Measurements from ENCODE around the gene HRG. TPM values are rescaled to one million over a fixed set of nuclear protein-coding genes. Genes with fewer than 3 reads are reported as not detected.

Gene HRG
- polyA plus RNA-seq, 1 of the 3 experiments (the other 2 are of a cell fraction): not detected

DNA sequence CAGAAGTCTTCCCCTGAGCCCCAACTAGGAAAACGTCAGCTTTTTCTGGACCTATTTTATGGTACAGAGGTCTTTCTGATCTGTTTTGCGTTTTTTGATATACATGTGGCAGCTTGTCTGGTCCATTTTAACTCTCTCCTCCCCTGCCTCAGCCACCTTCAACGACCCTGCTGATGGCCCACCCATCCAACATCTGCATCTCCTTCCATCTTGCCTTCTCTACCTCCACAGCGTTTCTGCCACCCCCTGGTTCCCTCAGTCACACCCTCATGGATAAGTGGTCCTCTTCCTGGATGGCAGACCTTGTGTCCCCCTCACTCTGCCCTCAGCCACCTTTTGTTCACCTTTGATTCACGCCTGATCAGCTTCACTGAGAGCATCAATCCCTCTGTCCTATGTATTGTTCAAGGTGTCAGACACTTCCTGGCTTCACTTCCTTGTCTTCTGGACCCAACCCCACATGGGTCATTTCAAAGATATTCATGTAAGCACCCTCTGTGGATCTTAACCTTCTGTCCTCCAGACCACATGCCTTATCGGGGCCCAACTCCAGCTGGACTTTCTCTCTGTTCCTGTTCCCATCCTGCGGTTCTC, 39.5 kb upstream of the HRG start:
- Histone ChIP-seq H3K79me2 (ENCODE audit: insufficient read depth) (no peaks in the 10 kb centered on the region), H3K9me2 (no peaks in the 10 kb centered on the region), H3F3A (replicated peaks; ENCODE audit: insufficient read depth) (no peaks in the 10 kb centered on the region), H3K9ac (no peak overlapping the region), H3K27me3 (ENCODE audit: insufficient read depth) (peaks cover 12% of the 10 kb centered on the region; the same call in 1 of the 2 replicates), H3K4me1 (ENCODE audit: control insufficient read depth in 1 of 2, insufficient read depth in 2 of 2, low read depth in 1 of 2, low read length in 1 of 2) (no peaks in the 10 kb centered on the region), H2AFZ (ENCODE audit: low read depth) (no peak overlapping the region), H3K4me3 (ENCODE audit: low read depth in 2 of 2, low read length in 1 of 2) (no peak overlapping the region), H3K36me3 (replicated peaks in 1 of 2; ENCODE audit: control insufficient read depth in 1 of 2, insufficient read depth in 2 of 2, low read length in 1 of 2) (no peaks in the 10 kb centered on the region), H4K20me1 (ENCODE audit: insufficient read depth) (no peaks in the 10 kb centered on the region), H3K27ac (ENCODE audit: low read depth in 2 of 2, low read length in 1 of 2) (no peak overlapping the region), H3K4me2 (no peak overlapping the region), H3K9me3 (no peaks in the 10 kb centered on the region)
- TF ChIP-seq, protein P1, sequence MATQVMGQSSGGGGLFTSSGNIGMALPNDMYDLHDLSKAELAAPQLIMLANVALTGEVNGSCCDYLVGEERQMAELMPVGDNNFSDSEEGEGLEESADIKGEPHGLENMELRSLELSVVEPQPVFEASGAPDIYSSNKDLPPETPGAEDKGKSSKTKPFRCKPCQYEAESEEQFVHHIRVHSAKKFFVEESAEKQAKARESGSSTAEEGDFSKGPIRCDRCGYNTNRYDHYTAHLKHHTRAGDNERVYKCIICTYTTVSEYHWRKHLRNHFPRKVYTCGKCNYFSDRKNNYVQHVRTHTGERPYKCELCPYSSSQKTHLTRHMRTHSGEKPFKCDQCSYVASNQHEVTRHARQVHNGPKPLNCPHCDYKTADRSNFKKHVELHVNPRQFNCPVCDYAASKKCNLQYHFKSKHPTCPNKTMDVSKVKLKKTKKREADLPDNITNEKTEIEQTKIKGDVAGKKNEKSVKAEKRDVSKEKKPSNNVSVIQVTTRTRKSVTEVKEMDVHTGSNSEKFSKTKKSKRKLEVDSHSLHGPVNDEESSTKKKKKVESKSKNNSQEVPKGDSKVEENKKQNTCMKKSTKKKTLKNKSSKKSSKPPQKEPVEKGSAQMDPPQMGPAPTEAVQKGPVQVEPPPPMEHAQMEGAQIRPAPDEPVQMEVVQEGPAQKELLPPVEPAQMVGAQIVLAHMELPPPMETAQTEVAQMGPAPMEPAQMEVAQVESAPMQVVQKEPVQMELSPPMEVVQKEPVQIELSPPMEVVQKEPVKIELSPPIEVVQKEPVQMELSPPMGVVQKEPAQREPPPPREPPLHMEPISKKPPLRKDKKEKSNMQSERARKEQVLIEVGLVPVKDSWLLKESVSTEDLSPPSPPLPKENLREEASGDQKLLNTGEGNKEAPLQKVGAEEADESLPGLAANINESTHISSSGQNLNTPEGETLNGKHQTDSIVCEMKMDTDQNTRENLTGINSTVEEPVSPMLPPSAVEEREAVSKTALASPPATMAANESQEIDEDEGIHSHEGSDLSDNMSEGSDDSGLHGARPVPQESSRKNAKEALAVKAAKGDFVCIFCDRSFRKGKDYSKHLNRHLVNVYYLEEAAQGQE (IDR thresholded peaks at IDR 0.05; ENCODE audit: low read depth, low read length): no peak
- no peak for TF ChIP-seq TEAD4 (IDR thresholded peaks at IDR 0.05; ENCODE audit: borderline replicate concordance, insufficient read depth)
- TF ChIP-seq EZH2phosphoT487 (IDR thresholded peaks at IDR 0.05; ENCODE audit: borderline replicate concordance, low read depth): no peak
- no peak for TF ChIP-seq SMC3 (IDR thresholded peaks at IDR 0.05; ENCODE audit: low read depth, low read length)
- no peak for TF ChIP-seq IRF3 (IDR thresholded peaks at IDR 0.05; ENCODE audit: low read depth, low read length)
- no peak for TF ChIP-seq RAD21 (IDR thresholded peaks at IDR 0.05; ENCODE audit: low read length)
- TF ChIP-seq POLR2AphosphoS5 (IDR thresholded peaks at IDR 0.05; ENCODE audit: low read depth, low read length): no peak
- TF ChIP-seq TAF1 (IDR thresholded peaks at IDR 0.05; ENCODE audit: borderline replicate concordance, low read depth, low read length): no peak
- TF ChIP-seq, protein P2, sequence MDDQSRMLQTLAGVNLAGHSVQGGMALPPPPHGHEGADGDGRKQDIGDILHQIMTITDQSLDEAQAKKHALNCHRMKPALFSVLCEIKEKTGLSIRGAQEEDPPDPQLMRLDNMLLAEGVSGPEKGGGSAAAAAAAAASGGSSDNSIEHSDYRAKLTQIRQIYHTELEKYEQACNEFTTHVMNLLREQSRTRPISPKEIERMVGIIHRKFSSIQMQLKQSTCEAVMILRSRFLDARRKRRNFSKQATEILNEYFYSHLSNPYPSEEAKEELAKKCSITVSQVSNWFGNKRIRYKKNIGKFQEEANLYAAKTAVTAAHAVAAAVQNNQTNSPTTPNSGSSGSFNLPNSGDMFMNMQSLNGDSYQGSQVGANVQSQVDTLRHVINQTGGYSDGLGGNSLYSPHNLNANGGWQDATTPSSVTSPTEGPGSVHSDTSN (IDR thresholded peaks at IDR 0.05): no peak
- TF ChIP-seq FOXM1 (IDR thresholded peaks at IDR 0.05; ENCODE audit: low read depth): no peak
- no peak for TF ChIP-seq TCF12 (IDR thresholded peaks at IDR 0.05)
- TF ChIP-seq SIN3A (IDR thresholded peaks at IDR 0.05; ENCODE audit: borderline replicate concordance, low read depth, low read length): no peak
- TF ChIP-seq NRF1 (IDR thresholded peaks at IDR 0.05; ENCODE audit: low read depth, low read length): no peak
- no peak for TF ChIP-seq ELF1 (IDR thresholded peaks at IDR 0.05)
- TF ChIP-seq, protein P3, sequence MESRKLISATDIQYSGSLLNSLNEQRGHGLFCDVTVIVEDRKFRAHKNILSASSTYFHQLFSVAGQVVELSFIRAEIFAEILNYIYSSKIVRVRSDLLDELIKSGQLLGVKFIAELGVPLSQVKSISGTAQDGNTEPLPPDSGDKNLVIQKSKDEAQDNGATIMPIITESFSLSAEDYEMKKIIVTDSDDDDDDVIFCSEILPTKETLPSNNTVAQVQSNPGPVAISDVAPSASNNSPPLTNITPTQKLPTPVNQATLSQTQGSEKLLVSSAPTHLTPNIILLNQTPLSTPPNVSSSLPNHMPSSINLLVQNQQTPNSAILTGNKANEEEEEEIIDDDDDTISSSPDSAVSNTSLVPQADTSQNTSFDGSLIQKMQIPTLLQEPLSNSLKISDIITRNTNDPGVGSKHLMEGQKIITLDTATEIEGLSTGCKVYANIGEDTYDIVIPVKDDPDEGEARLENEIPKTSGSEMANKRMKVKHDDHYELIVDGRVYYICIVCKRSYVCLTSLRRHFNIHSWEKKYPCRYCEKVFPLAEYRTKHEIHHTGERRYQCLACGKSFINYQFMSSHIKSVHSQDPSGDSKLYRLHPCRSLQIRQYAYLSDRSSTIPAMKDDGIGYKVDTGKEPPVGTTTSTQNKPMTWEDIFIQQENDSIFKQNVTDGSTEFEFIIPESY (IDR thresholded peaks at IDR 0.05; ENCODE audit: borderline replicate concordance, low read depth): no peak
- TF ChIP-seq GABPA (IDR thresholded peaks at IDR 0.05; ENCODE audit: low read depth): no peak
- TF ChIP-seq, protein P4, sequence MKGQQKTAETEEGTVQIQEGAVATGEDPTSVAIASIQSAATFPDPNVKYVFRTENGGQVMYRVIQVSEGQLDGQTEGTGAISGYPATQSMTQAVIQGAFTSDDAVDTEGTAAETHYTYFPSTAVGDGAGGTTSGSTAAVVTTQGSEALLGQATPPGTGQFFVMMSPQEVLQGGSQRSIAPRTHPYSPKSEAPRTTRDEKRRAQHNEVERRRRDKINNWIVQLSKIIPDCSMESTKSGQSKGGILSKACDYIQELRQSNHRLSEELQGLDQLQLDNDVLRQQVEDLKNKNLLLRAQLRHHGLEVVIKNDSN (IDR thresholded peaks at IDR 0.05; ENCODE audit: borderline replicate concordance, low read depth): no peak
- TF ChIP-seq MEF2A (IDR thresholded peaks at IDR 0.05; ENCODE audit: borderline replicate concordance, low read depth): no peak
- no peak for DNase-seq
- POLR2A ChIA-PET: interaction anchor here (1.0 kb wide), 1 partner anchor 11 kb away, joined by 3 read pairs; no protein-coding TSS in a partner anchor
- CTCF ChIA-PET: interaction anchor here (1.1 to 4.9 kb wide), 3 partner anchors 10 to 648 kb away, joined by 4 to 51 read pairs (median 4); no protein-coding TSS in a partner anchor
- 9% methylated on average over 7 of the region's 7 CpGs for WGBS (ENCODE audit: low lambda C conversion rate)

All from SK-N-SH (cell line).